HepG2 (cell line): ENCODE measurements around the gene FAM120B. TPM values are rescaled to one million over a fixed set of nuclear protein-coding genes. Genes with fewer than 3 reads are reported as not detected.

ENCODE experiments used
- ATAC-seq: fragments of 200-7000 bp; cut with Tn5 transposase; 3 replicates; pipeline ENCODE4 v1.9.1; 2020; ENCODE audit warnings: mild to moderate bottlenecking, moderate library complexity
- BruUV-seq: library from RNA; stranded (reverse); fragments of 400-500 nt; replicated peaks from 2 replicates; lab custom pipeline; 2021; lab: Mats Ljungman, UMichigan
- CTCF ChIA-PET: fragments of 300-600 bp; formaldehyde crosslinking; extraction: SDS; loops from one replicate; lab custom pipeline; 2021; ENCODE audit warnings: low total read pairs, inconsistent platforms, low intra/inter-chr PET ratio; lab: Yijun Ruan, JAX
- POLR2A ChIA-PET: fragments of 350-600 bp; sonication (Branson Sonifier 250); formaldehyde crosslinking; loops from one replicate; lab custom pipeline; 2020; ENCODE audit warnings: antibody characterized with exemption, inconsistent platforms; lab: Yijun Ruan, JAX
- DNase-seq: peaks from one replicate; pipeline ENCODE4 v3.0.0-alpha.2; 2015; ENCODE audit warnings: low spot score
- FAIRE-seq: peaks from 3 replicates; lab custom pipeline; 2011; peaks lifted over from hg19 to GRCh38; lab: Jason Lieb, UNC
- H2AFZ ChIP-seq: one replicate; pipeline ENCODE4 v1.6.1; 2011; ENCODE audit warnings: low read length, inconsistent platforms
- H3K27ac ChIP-seq: fragments of 300-600 bp; 3 replicates; pipeline ENCODE4 v1.8.0; 2011; ENCODE audit warnings: mixed run types, mild to moderate bottlenecking, mixed read lengths, low read length, inconsistent platforms; ENCODE audit not compliant: insufficient read depth; ENCODE audit errors: extremely low read length
- H3K27me3 ChIP-seq, 2 experiments: fragments of 200-600 bp in 1 of 2; 2 replicates in 1 of 2; 3 replicates in 1 of 2; pipeline versions ENCODE4 v1.6.0 to v1.8.0; 2011; ENCODE audit warnings: low read length in 2 of 2, mild to moderate bottlenecking in 2 of 2, moderate library complexity in 2 of 2, inconsistent platforms in 1 of 2; ENCODE audit not compliant: insufficient read depth in 2 of 2, control insufficient read depth in 1 of 2
- H3K36me3 ChIP-seq, 2 experiments: fragments of 200-600 bp in 1 of 2; replicated peaks in 1 of 2; 2 replicates in 1 of 2; 3 replicates in 1 of 2; pipeline versions ENCODE4 v1.5.1 to v1.8.0; 2011; ENCODE audit warnings: low read length in 2 of 2, inconsistent platforms in 1 of 2; ENCODE audit not compliant: insufficient read depth in 2 of 2, control insufficient read depth in 1 of 2
- H3K4me1 ChIP-seq: 2 replicates; pipeline ENCODE4 v1.5.1; 2012; ENCODE audit warnings: low read length, inconsistent platforms; ENCODE audit not compliant: insufficient read depth
- H3K4me2 ChIP-seq: 2 replicates; pipeline ENCODE4 v1.6.0; 2011; ENCODE audit warnings: low read depth, low read length, inconsistent platforms
- H3K4me3 ChIP-seq, 3 experiments: fragments of 200-600 bp in 1 of 3; sonication (generic), shearing (Covaris generic) in 1 of 3; replicated peaks in 1 of 3; 2 replicates each; pipeline ENCODE4 v1.5.1; 2011 to 2016; ENCODE audit warnings: low read length in 3 of 3, inconsistent platforms in 2 of 3, low read depth in 2 of 3, mild to moderate bottlenecking in 2 of 3, control low read depth in 1 of 3, mixed read lengths in 1 of 3; ENCODE audit not compliant: insufficient read depth in 1 of 3
- H3K79me2 ChIP-seq: one replicate; pipeline ENCODE4 v1.6.1; 2011; ENCODE audit warnings: low read length, inconsistent platforms; ENCODE audit not compliant: insufficient read depth
- H3K9ac ChIP-seq: 2 replicates; pipeline ENCODE4 v1.6.0; 2011; ENCODE audit warnings: mild to moderate bottlenecking, low read depth, low read length, inconsistent platforms; ENCODE audit not compliant: insufficient read depth
- H3K9me3 ChIP-seq: 2 replicates; pipeline ENCODE4 v1.5.1; 2012; ENCODE audit warnings: mild to moderate bottlenecking, low read length
- H4K20me1 ChIP-seq: 2 replicates; pipeline ENCODE4 v1.6.0; 2011; ENCODE audit warnings: inconsistent platforms, mild to moderate bottlenecking, low read length, moderate library complexity; ENCODE audit not compliant: insufficient read depth
- FOXJ3 ChIP-seq: sonication (generic); formaldehyde crosslinking; IDR thresholded peaks from 2 replicates; pipeline ENCODE4 v1.4.0; 2020; ENCODE audit warnings: missing genetic modification reagents, mild to moderate bottlenecking, borderline replicate concordance
- GLI4 ChIP-seq: sonication (generic); formaldehyde crosslinking; IDR thresholded peaks from 2 replicates; pipeline ENCODE4 v1.5.1; 2020; ENCODE audit warnings: missing genetic modification reagents, mild to moderate bottlenecking, moderate library complexity, borderline replicate concordance
- NCOA5 ChIP-seq: sonication (generic); formaldehyde crosslinking; IDR thresholded peaks from 2 replicates; pipeline ENCODE4 v1.4.0; 2020; ENCODE audit warnings: missing genetic modification reagents
- NFRKB ChIP-seq: fragments of 450-650 bp; IDR thresholded peaks from 2 replicates; pipeline ENCODE4 v1.6.1; 2017
- SP1 ChIP-seq, 2 experiments: fragments of 450-650 bp in 1 of 2; sonication (generic) in 1 of 2; formaldehyde crosslinking in 1 of 2; IDR thresholded peaks; 2 replicates each; pipeline versions ENCODE4 v1.4.0 to v1.6.1; 2016 to 2020; ENCODE audit warnings: missing genetic modification reagents in 1 of 2
- YY1 ChIP-seq: IDR thresholded peaks from 2 replicates; pipeline ENCODE4 v1.6.1; 2011; ENCODE audit warnings: low read length, low read depth, moderate library complexity, mild to moderate bottlenecking; ENCODE audit not compliant: insufficient read depth, insufficient replicate concordance
- ZNF234 ChIP-seq: sonication (generic); formaldehyde crosslinking; conservative IDR thresholded peaks from 2 replicates; pipeline ENCODE4 v1.5.1; 2020; ENCODE audit warnings: mild to moderate bottlenecking, missing genetic modification reagents
- ZSCAN9 ChIP-seq: IDR thresholded peaks from 2 replicates; pipeline ENCODE4 v1.6.1; 2016; ENCODE audit warnings: borderline replicate concordance
- WGBS: methylation state at CpG from one replicate; pipeline ENCODE4 v1.1.6; 2017; ENCODE audit warnings: low lambda C conversion rate; 5-methylcytosine and 5-hydroxymethylcytosine counted together
- in situ Hi-C: cut with HindIII; loops from 2 replicates; pipeline ENCODE4 v1.10.0; 2017; ENCODE audit warnings: low pct_unique_long_range_greater_than_20kb; ENCODE audit not compliant: extremely low pct_ligation_motif_present
- intact Hi-C: fragments of 100-400 bp; cut with micrococcal nuclease; formaldehyde crosslinking; loops from one replicate; pipeline ENCODE4 v1.10.0; 2022; ENCODE audit not compliant: unreplicated experiment
- polyA plus RNA-seq, 8 experiments: library from polyadenylated mRNA; depleted of rRNA in 3 of 8; stranded (reverse) in 7 of 8; unstranded in 1 of 8; fragments of >200 nt; fragmentation: Illumina TruSeq in 4 of 8; extraction: Trizol in 4 of 8; gene quantifications; 2 replicates each; pipeline versions ENCODE4 v1.2.1 to v1.2.3, GENCODE V29; 2011 to 2016; ENCODE audit warnings: low read depth in 4 of 8, missing spikeins in 1 of 8, mixed read lengths in 1 of 8; ENCODE audit not compliant: insufficient read depth in 1 of 8
- total RNA-seq, 5 experiments: library from RNA; depleted of rRNA; stranded (reverse); fragments of >200 nt; fragmentation: Illumina TruSeq; extraction: Trizol; gene quantifications; 2 replicates each; pipeline ENCODE4 v1.2.3, GENCODE V29; 2016; ENCODE audit warnings: low read depth in 1 of 5
- TF ChIP-seq, protein P1 (sequence below): sonication (generic); formaldehyde crosslinking; IDR thresholded peaks from 2 replicates; pipeline ENCODE4 v1.5.1; 2020; ENCODE audit warnings: missing genetic modification reagents, mild to moderate bottlenecking, borderline replicate concordance
- TF ChIP-seq, protein P2 (sequence below): sonication (generic); formaldehyde crosslinking; IDR thresholded peaks from 2 replicates; pipeline ENCODE4; 2020; ENCODE audit warnings: missing genetic modification reagents, mild to moderate bottlenecking, borderline replicate concordance

FAM120B gene
- total and polyA plus RNA-seq, 2 of the 13 experiments (the other 11 are each of a cell fraction or from before 2014, with no cell fraction given), result 9.2 to 10.7 TPM

DNA sequence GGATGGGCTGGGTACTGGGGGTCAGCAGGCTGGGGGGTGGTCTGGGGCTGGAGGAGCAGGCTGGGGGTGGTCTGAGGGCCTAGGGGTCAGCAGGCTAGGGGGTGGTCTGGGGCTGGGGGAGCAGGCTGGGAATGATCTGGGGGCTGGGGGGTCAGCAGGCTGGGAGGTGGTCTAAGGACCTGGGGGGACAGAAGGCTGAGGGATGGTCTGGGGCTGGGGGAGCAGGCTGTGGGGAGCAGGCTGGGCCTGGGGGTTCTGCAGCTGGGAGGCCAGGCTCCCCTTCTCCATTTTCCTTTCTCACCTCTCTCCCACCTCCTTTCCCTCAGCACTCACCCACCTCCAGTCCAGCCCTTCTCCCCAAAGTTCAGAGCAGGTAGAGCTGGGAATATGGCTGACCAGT lies 132.3 kb downstream of the FAM120B start (continued):
- TF ChIP-seq, protein P1, sequence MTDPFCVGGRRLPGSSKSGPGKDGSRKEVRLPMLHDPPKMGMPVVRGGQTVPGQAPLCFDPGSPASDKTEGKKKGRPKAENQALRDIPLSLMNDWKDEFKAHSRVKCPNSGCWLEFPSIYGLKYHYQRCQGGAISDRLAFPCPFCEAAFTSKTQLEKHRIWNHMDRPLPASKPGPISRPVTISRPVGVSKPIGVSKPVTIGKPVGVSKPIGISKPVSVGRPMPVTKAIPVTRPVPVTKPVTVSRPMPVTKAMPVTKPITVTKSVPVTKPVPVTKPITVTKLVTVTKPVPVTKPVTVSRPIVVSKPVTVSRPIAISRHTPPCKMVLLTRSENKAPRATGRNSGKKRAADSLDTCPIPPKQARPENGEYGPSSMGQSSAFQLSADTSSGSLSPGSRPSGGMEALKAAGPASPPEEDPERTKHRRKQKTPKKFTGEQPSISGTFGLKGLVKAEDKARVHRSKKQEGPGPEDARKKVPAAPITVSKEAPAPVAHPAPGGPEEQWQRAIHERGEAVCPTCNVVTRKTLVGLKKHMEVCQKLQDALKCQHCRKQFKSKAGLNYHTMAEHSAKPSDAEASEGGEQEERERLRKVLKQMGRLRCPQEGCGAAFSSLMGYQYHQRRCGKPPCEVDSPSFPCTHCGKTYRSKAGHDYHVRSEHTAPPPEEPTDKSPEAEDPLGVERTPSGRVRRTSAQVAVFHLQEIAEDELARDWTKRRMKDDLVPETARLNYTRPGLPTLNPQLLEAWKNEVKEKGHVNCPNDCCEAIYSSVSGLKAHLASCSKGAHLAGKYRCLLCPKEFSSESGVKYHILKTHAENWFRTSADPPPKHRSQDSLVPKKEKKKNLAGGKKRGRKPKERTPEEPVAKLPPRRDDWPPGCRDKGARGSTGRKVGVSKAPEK (CRISPR knock-in tag), result no peak
- TF ChIP-seq GLI4 (CRISPR knock-in tag) (no peak), NFRKB (no peak), NCOA5 (CRISPR knock-in tag) (no peak), ZNF234 (CRISPR knock-in tag) (no peak), ZSCAN9 (CRISPR knock-in tag) (no peak), YY1 (no peak)

- H3K36me3 ChIP-seq, result no peaks in the 10 kb centered on the region
- H2AFZ ChIP-seq, result no peak overlapping the region
- 52% methylated on average over 16 of the region's 21 CpGs for WGBS
- ChIA-PET CTCF (no interaction called here), POLR2A (no interaction called here)
- peaks cover 10% of the 10 kb centered on the region for H3K4me1 ChIP-seq
- H3K9me3 ChIP-seq, result peaks cover 8% of the 10 kb centered on the region
- in situ Hi-C loops (no loop called here), intact Hi-C loops (no loop called here)
- no peak overlapping the region for H3K27ac ChIP-seq
- no peaks in the 10 kb centered on the region for H3K79me2 ChIP-seq
- no peak overlapping the region for H3K4me3 ChIP-seq
- no TSS peak for BruUV-seq
- FAIRE-seq, result no peak
- no peak for DNase-seq
- no peak overlapping the region for H3K9ac ChIP-seq
- no peak overlapping the region for H3K4me2 ChIP-seq
- H4K20me1 ChIP-seq, result no peaks in the 10 kb centered on the region
- peaks cover 9 to 75% of the 10 kb centered on the region in 2 experiments for H3K27me3 ChIP-seq
- ATAC-seq, result no peak
- TF ChIP-seq FOXJ3 (CRISPR knock-in tag), result no peak
- TF ChIP-seq SP1 (IDR thresholded peaks at IDR 0.05), result no peak
- TF ChIP-seq SP1 (CRISPR knock-in tag; IDR thresholded peaks at IDR 0.05), result no peak
- TF ChIP-seq, protein P2, sequence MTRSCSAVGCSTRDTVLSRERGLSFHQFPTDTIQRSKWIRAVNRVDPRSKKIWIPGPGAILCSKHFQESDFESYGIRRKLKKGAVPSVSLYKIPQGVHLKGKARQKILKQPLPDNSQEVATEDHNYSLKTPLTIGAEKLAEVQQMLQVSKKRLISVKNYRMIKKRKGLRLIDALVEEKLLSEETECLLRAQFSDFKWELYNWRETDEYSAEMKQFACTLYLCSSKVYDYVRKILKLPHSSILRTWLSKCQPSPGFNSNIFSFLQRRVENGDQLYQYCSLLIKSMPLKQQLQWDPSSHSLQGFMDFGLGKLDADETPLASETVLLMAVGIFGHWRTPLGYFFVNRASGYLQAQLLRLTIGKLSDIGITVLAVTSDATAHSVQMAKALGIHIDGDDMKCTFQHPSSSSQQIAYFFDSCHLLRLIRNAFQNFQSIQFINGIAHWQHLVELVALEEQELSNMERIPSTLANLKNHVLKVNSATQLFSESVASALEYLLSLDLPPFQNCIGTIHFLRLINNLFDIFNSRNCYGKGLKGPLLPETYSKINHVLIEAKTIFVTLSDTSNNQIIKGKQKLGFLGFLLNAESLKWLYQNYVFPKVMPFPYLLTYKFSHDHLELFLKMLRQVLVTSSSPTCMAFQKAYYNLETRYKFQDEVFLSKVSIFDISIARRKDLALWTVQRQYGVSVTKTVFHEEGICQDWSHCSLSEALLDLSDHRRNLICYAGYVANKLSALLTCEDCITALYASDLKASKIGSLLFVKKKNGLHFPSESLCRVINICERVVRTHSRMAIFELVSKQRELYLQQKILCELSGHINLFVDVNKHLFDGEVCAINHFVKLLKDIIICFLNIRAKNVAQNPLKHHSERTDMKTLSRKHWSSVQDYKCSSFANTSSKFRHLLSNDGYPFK (CRISPR knock-in tag), result 0 out of 2 replicates have a peak, but pooled peaks have one; percentile 17
These were observed 133.1 kb downstream of the FAM120B start for GRCh38 chr6:170439366-170440361.
